A549 (cell line): Measurements from ENCODE around the gene NTRK2.

Experiments
- CBX2 ChIP-seq: fragments of 200-600 bp; sonication (generic); IDR thresholded peaks from 2 replicates; pipeline ENCODE4 v1.6.1; 2016; ENCODE audit warnings: low read depth, mild to moderate bottlenecking, borderline replicate concordance
- CTCF ChIP-seq: fragments of >200 bp; sonication (Bioruptor Twin); formaldehyde crosslinking; IDR thresholded peaks from 3 replicates; pipeline ENCODE4 v1.5.1; 2016
- ELK1 ChIP-seq: fragments of 150-350 bp; IDR thresholded peaks from 2 replicates; pipeline ENCODE4 v1.6.1; 2014; ENCODE audit warnings: low read depth, mild to moderate bottlenecking, low read length
- EP300 ChIP-seq, 2 experiments: fragments of >200 bp; sonication (Bioruptor Twin); formaldehyde crosslinking; IDR thresholded peaks; 2 replicates in 1 of 2; 3 replicates in 1 of 2; pipeline ENCODE4 v1.6.1; 2016 to 2017
- JUNB ChIP-seq: fragments of >200 bp; sonication (Bioruptor Twin); formaldehyde crosslinking; IDR thresholded peaks from 2 replicates; pipeline ENCODE4 v1.6.1; 2016
- MAFK ChIP-seq: fragments of 450-650 bp; IDR thresholded peaks from 2 replicates; pipeline ENCODE4 v1.6.1; 2014; ENCODE audit not compliant: partially characterized antibody
- MAZ ChIP-seq: fragments of 150-350 bp; IDR thresholded peaks from 2 replicates; pipeline ENCODE4 v1.6.1; 2014; ENCODE audit warnings: antibody characterized with exemption, low read depth, low read length, borderline replicate concordance
- PBX3 ChIP-seq: IDR thresholded peaks from 2 replicates; pipeline ENCODE4 v1.6.1; 2012
- POLR2A ChIP-seq: IDR thresholded peaks from 2 replicates; pipeline ENCODE4 v1.6.1; 2012; ENCODE audit warnings: mild to moderate bottlenecking, low read length
- REST ChIP-seq: fragments of 200-600 bp; sonication (generic); IDR thresholded peaks from 2 replicates; pipeline ENCODE4 v1.6.1; 2016; ENCODE audit warnings: antibody characterized with exemption, mild to moderate bottlenecking, moderate library complexity
- TF ChIP-seq, protein P1 (sequence below): IDR thresholded peaks from 2 replicates; pipeline ENCODE4 v1.6.1; 2012

GRCh38 chr9:85040821-85041465 lies 371.4 kb downstream of the NTRK2 start:
- TF ChIP-seq MAZ (no peak), CTCF (no peak), MAFK (no peak), ELK1 (no peak), POLR2A (no peak), REST (no peak), EP300 (IDR thresholded peaks at IDR 0.05) (no peak), CBX2 (no peak), JUNB (no peak), PBX3 (no peak)
- TF ChIP-seq, protein P1, sequence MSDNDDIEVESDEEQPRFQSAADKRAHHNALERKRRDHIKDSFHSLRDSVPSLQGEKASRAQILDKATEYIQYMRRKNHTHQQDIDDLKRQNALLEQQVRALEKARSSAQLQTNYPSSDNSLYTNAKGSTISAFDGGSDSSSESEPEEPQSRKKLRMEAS, result no peak
